Esophagus mucosa (tissue), 1 donor: Measurements from ENCODE around the gene CHRNE. TPM values are rescaled to one million over a fixed set of nuclear protein-coding genes. Genes with fewer than 3 reads are reported as not detected.

Experiments
- ATAC-seq: fragments of 200-7000 bp; cut with Tn5 transposase; one replicate; pipeline ENCODE4 v1.9.1; 2020
- total RNA-seq: library from RNA; stranded (reverse); gene quantifications from one replicate; pipeline ENCODE4 v1.2.4, GENCODE V29; 2023
- donor health status: DM: yes; HTN: yes; CAD: no.

The CHRNE gene
- total RNA-seq, 1 donor from 2014 or later: 0.32 TPM

DNA sequence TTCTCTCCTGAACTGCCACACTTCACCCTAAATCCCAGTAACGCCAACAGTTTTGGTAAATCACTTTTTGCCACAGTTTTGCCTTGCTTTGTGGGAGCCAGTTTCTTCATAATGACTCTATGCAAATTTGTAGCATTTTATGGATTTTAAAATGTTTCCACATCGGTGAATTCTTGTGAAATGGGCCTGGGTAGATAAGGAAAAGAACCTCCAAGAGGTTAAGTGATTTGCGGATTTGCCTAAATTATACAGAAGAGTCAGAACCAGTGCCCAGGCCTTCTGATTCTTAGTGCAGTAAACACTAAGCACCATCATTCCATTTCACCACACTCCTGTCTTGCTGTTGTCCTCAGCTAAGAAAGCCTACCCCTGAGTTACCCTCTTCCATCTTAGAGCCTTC lies 51.8 kb downstream of the CHRNE start:
- no peak for ATAC-seq

GRCh38 chr17:4850246-4850645 lies 52.7 kb downstream of the CHRNE start:
- ATAC-seq: peak; percentile 84

GRCh38 chr17:4849011-4849536 lies 53.8 kb downstream of the CHRNE start:
- peak; percentile 63 for ATAC-seq

Other genes starting within 250 kb of the CHRNE start
- gene PELP1, start 199.0 kb downstream of the CHRNE start, total RNA-seq: 24.6 TPM
- 13.7 TPM for gene ARRB2, start 192.5 kb downstream of the CHRNE start, total RNA-seq
- 15.6 TPM for gene MED11, start 171.7 kb downstream of the CHRNE start, total RNA-seq
- 0.36 TPM for gene ZMYND15, start 163.3 kb downstream of the CHRNE start, total RNA-seq
- 15.7 TPM for gene CXCL16, start 163.2 kb downstream of the CHRNE start, total RNA-seq
- gene TM4SF5, start 131.2 kb downstream of the CHRNE start, total RNA-seq: not detected
- 2.3 TPM for gene VMO1, start 116.7 kb downstream of the CHRNE start, total RNA-seq
- not detected for gene GLTPD2, start 114.1 kb downstream of the CHRNE start, total RNA-seq
- gene PSMB6, start 106.9 kb downstream of the CHRNE start, total RNA-seq: 131 TPM
- gene PLD2, start 95.9 kb downstream of the CHRNE start, total RNA-seq: 117 TPM
- 124 TPM for gene MINK1, start 69.8 kb downstream of the CHRNE start, total RNA-seq
- gene C17orf107, start 3.6 kb downstream of the CHRNE start, total RNA-seq: 1.3 TPM
- gene GP1BA, start 29.2 kb upstream of the CHRNE start, total RNA-seq: not detected
- 42.4 TPM for gene SLC25A11, start 36.9 kb upstream of the CHRNE start, total RNA-seq
- 79.2 TPM for gene RNF167, start 37.2 kb upstream of the CHRNE start, total RNA-seq
- 455 TPM for gene PFN1, start 45.4 kb upstream of the CHRNE start, total RNA-seq
- gene ENO3, start 48.0 kb upstream of the CHRNE start, total RNA-seq: 1.5 TPM
- 65.7 TPM for gene SPAG7, start 64.7 kb upstream of the CHRNE start, total RNA-seq
- gene CAMTA2, start 84.6 kb upstream of the CHRNE start, total RNA-seq: 23.8 TPM
- gene INCA1, start 94.4 kb upstream of the CHRNE start, total RNA-seq: not detected
- gene KIF1C, start 94.9 kb upstream of the CHRNE start, total RNA-seq: 95.4 TPM
- gene SLC52A1, start 132.3 kb upstream of the CHRNE start, total RNA-seq: 0.68 TPM
- 1.8 TPM for gene ZFP3, start 175.4 kb upstream of the CHRNE start, total RNA-seq
- 3.1 TPM for gene ZNF232, start 208.8 kb upstream of the CHRNE start, total RNA-seq
- gene USP6, start 212.9 kb upstream of the CHRNE start, total RNA-seq: not detected